ENCODE data around the gene RDM1.
"Not testable (repeated sequence)": the region's sequence is repeated elsewhere in the genome, so short reads cannot be mapped to it uniquely, and the experiment has no call there.

The RDM1 gene, protein sequence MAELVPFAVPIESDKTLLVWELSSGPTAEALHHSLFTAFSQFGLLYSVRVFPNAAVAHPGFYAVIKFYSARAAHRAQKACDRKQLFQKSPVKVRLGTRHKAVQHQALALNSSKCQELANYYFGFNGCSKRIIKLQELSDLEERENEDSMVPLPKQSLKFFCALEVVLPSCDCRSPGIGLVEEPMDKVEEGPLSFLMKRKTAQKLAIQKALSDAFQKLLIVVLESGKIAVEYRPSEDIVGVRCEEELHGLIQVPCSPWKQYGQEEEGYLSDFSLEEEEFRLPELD

GRCh38 chr17:35930211-35931065 lies at the start of gene RDM1:
Gene RDM1 (minus strand): TSS chr17:35930773. CDS start chr17:35930727, 46 bp downstream.
- peak; percentile 90 for DNase-seq

DNA sequence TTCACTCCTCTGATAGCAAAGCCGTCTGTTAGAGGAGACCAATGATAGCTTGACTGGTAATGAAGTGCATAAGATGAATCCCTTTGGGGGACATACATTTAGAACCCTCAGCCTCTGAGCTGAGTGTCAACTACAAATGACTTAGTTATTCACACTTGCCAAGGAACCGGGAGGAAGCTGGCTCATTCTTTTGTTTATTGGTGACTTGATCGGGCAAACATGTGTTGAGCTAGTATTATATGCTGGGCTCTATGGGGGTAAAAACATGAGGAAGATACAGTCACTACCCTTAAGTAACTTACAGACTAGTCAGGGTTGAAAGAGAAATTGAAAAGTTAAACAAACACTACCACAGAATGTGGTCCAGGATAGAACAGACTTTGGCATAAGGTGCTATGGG lies 47.8 kb upstream of the RDM1 start:
- DNase-seq, result peak; percentile 29

GRCh38 chr17:35977509-35977908 lies 46.9 kb upstream of the RDM1 start:
- DNase-seq, result no peak

GRCh38 chr17:35973333-35974260 lies 43.0 kb upstream of the RDM1 start:
- no peak for DNase-seq

GRCh38 chr17:35972945-35973332 lies 42.4 kb upstream of the RDM1 start:
- DNase-seq, result no peak

GRCh38 chr17:35972535-35972934 lies 42.0 kb upstream of the RDM1 start:
- no peak for DNase-seq

- no peak for DNase-seq
Observed at GRCh38 chr17:35972066-35972465, 41.5 kb upstream of the RDM1 start.

GRCh38 chr17:35969558-35970380 lies 39.2 kb upstream of the RDM1 start:
- peak; percentile 82 for DNase-seq

- DNase-seq, result no peak
Observed at GRCh38 chr17:35968520-35969054, 38.0 kb upstream of the RDM1 start.

DNA sequence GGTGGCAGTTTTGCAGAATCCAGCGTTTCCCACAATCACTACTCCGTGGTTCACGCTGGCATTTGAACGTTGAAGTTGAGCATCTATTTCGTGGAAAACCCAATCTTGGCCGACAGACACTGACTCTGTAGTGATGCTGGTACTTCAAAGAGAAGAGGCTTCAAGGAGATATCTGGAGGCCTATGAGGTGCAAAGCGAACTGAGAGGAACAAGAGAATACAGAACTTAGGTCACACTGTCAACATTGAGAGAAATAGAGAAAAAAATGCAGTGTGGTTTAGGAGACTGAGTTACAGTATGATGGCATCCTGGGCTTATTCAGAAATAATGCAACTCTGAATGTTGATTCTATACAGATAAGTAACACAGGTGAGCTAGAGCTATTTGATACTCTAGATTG lies 34.7 kb upstream of the RDM1 start:
- DNase-seq, result no peak

GRCh38 chr17:35963663-35964062 lies 33.1 kb upstream of the RDM1 start:
- no peak for DNase-seq

GRCh38 chr17:35953720-35954119 lies 23.1 kb upstream of the RDM1 start:
- no peak for DNase-seq

- no peak for DNase-seq
Observed at GRCh38 chr17:35949401-35949800, 18.8 kb upstream of the RDM1 start.

GRCh38 chr17:35948092-35948491 lies 17.5 kb upstream of the RDM1 start:
- DNase-seq, result no peak

- DNase-seq, result peak; percentile 63
Observed at GRCh38 chr17:35947156-35947585, 16.6 kb upstream of the RDM1 start.

DNA sequence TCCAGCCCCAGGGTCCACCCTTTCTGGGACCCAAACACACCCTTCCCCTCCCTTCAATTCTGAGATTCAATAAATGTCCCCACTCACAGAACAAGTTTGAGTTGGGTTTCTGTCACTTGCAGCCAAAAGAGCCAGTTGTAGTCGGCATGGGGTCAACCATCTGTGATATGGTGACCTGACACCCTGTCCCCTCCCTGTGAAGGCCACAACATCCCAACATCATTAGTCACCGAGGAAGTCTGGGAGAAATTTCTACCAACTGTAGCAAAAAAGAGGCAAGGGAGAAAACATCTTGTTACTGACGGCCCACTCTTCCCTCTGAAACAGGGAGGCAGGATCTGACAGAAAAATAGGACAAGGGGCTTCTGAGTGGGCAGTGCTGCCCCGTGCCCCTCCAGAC lies 13.6 kb upstream of the RDM1 start:
- DNase-seq, result no peak

DNA sequence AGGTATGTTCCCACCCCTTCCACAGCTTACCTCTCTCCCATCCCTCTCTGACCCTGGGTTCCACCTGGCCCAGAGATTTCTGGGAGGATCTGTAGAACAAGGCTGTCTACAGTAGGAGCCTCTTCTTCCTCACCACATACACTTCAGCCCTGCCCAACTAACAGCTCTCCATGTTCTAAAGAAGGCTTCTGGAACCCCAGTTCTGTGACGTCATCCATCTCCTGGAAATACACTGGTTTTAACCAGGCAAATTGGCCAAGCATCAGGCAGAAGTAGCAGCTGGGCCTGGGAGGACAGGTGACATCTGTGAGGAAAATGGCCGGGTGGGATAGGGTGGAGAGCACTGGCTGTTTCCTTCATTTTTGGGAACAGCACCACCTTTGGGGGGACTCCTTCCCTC lies 13.0 kb upstream of the RDM1 start, which contains the start of gene LYZL6:
TSS of gene LYZL6 (minus strand) at position 177 of the 400 bp plus-strand sequence. CDS start 4,357 bp downstream, outside the sequence.
- no peak for DNase-seq

GRCh38 chr17:35942588-35943186 lies 12.1 kb upstream of the RDM1 start:
- DNase-seq, result peak; percentile 8

DNA sequence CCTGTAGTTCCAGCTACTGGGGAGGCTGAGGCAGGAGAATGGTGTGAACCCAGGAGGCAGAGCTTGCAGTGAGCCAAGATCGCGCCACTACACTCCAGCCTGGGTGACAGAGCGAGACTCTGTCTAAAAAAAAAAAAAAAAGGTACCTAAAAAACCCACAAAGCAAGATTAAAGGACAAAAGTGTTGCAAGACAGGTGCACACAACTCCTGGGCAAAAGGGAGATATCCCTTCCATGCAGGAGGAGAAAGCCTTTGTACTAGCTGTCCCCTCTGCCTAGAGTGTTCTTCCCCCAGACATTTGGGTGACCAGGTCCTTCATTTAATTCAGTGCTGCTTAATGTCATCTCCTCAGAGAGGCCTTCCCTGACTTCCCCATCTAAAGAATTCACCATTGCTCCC lies 7.9 kb upstream of the RDM1 start:
- not testable (repeated sequence) for DNase-seq

DNA sequence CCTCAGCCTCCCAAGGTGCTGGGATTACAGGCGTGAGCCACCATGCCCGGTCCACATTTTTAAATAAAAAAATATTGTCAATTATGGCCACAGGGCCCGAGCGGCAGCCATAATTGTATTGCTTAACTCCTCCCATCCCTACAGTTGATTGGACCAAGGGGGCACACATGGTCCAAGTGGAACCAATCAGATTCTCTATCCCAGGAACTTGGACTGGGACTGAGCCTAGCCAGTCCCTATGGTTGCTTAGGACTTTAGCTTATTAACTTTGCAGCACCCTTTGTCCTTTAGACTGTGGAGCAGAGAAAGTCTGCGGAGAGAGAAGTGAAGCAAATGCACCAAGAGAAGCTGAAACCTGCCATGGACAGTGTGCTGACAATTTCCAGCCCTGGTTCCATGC lies 5.5 kb upstream of the RDM1 start:
- no peak for DNase-seq

GRCh38 chr17:35934760-35935159 lies 4.2 kb upstream of the RDM1 start:
- no peak for DNase-seq
